Parathyroid adenoma (tissue), 2 donors: ENCODE data around the gene DALRD3.

Experiments used
- H2AFZ ChIP-seq: fragments of 300-600 bp; sonication (generic); one replicate; pipeline ENCODE4 v1.7.0; 2017; ENCODE audit warnings: antibody characterized with exemption, mild to moderate bottlenecking
- H3K27ac ChIP-seq: fragments of 300-600 bp; sonication (generic); one replicate; pipeline ENCODE4 v1.7.0; 2017
- H3K27me3 ChIP-seq: fragments of 300-600 bp; sonication (generic); one replicate; pipeline ENCODE4 v1.7.0; 2017; ENCODE audit warnings: low read length; ENCODE audit not compliant: control insufficient read depth, insufficient read depth
- H3K36me3 ChIP-seq: fragments of 300-600 bp; sonication (generic); one replicate; pipeline ENCODE4 v1.7.0; 2017; ENCODE audit warnings: low read length; ENCODE audit not compliant: control insufficient read depth, insufficient read depth
- H3K4me1 ChIP-seq: fragments of 300-600 bp; sonication (generic); one replicate; pipeline ENCODE4 v1.7.0; 2017; ENCODE audit warnings: control low read depth
- H3K4me2 ChIP-seq: fragments of 300-600 bp; sonication (generic); one replicate; pipeline ENCODE4 v1.7.0; 2017; ENCODE audit warnings: low read length
- H3K4me3 ChIP-seq: fragments of 300-600 bp; sonication (generic); one replicate; pipeline ENCODE4 v1.7.0; 2017; ENCODE audit warnings: low read depth, low read length
- H3K79me2 ChIP-seq: fragments of 300-600 bp; sonication (generic); one replicate; pipeline ENCODE4 v1.7.0; 2017; ENCODE audit warnings: control low read depth
- H3K9ac ChIP-seq: fragments of 300-600 bp; sonication (generic); one replicate; pipeline ENCODE4 v1.7.0; 2017; ENCODE audit warnings: mild to moderate bottlenecking
- H3K9me3 ChIP-seq: fragments of 300-600 bp; sonication (generic); one replicate; pipeline ENCODE4 v1.7.0; 2017; ENCODE audit warnings: low read length; ENCODE audit not compliant: control insufficient read depth
- CTCF ChIP-seq: fragments of 300-600 bp; sonication (generic); IDR thresholded peaks from one replicate; pipeline ENCODE4 v1.7.0; 2017; ENCODE audit warnings: antibody characterized with exemption, mild to moderate bottlenecking
- donor health status: primary hyperparathyroidism.

The DALRD3 gene

GRCh38 chr3:49006408-49007067 is 11.8 kb downstream of the DALRD3 start:
- H3K4me1 ChIP-seq = peaks cover 6% of the 10 kb centered on the region
- no peaks in the 10 kb centered on the region for H3K9me3 ChIP-seq
- H3K79me2 ChIP-seq = peaks cover 29% of the 10 kb centered on the region
- no peak overlapping the region for H3K9ac ChIP-seq
- no peaks in the 10 kb centered on the region for H3K36me3 ChIP-seq
- H3K4me3 ChIP-seq = peak overlapping the region; percentile 100
- peak overlapping the region; percentile 100 for H3K4me2 ChIP-seq
- H2AFZ ChIP-seq = peak overlapping the region; percentile 78
- no peak for TF ChIP-seq CTCF
- H3K27me3 ChIP-seq = no peaks in the 10 kb centered on the region
- peak overlapping the region; percentile 87 for H3K27ac ChIP-seq

DNA sequence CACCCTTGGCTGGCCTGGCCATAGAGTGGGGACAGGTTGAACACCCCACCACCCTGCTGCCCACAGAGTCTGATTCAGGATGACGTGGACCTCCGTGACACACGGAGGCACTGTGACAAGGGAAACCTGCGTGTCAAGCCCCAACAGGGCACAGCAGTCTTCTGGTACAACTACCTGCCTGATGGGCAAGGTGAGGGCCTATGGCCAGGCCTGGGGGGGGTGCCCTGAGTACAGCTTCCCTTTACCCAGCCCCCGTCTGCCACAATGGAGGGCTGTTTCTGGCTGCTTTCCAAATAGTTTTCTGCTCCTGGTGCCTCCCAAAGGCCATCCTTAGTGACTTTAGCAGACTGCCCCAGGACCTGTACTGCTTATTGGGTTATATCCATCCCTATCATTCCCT is 12.4 kb downstream of the DALRD3 start:
- Histone ChIP-seq H3K4me2 (peak overlapping the region; percentile 100), H3K79me2 (peaks cover 32% of the 10 kb centered on the region), H3K4me3 (peak overlapping the region; percentile 100), H3K27me3 (no peaks in the 10 kb centered on the region), H3K9ac (no peak overlapping the region), H3K9me3 (no peaks in the 10 kb centered on the region), H3K36me3 (no peaks in the 10 kb centered on the region), H3K27ac (no peak overlapping the region), H2AFZ (no peak overlapping the region), H3K4me1 (peaks cover 6% of the 10 kb centered on the region)
- no peak for TF ChIP-seq CTCF

- H3K36me3 ChIP-seq = no peaks in the 10 kb centered on the region
- H3K4me1 ChIP-seq = peaks cover 6% of the 10 kb centered on the region
- H3K4me3 ChIP-seq = no peak overlapping the region
- H3K9ac ChIP-seq = no peak overlapping the region
- H3K27ac ChIP-seq = no peak overlapping the region
- H3K9me3 ChIP-seq = no peaks in the 10 kb centered on the region
- no peak overlapping the region for H3K4me2 ChIP-seq
- H2AFZ ChIP-seq = no peak overlapping the region
- H3K79me2 ChIP-seq = peaks cover 32% of the 10 kb centered on the region
- no peaks in the 10 kb centered on the region for H3K27me3 ChIP-seq
- TF ChIP-seq CTCF = no peak
Measured at GRCh38 chr3:49005303-49005680, 13.1 kb downstream of the DALRD3 start.

DNA sequence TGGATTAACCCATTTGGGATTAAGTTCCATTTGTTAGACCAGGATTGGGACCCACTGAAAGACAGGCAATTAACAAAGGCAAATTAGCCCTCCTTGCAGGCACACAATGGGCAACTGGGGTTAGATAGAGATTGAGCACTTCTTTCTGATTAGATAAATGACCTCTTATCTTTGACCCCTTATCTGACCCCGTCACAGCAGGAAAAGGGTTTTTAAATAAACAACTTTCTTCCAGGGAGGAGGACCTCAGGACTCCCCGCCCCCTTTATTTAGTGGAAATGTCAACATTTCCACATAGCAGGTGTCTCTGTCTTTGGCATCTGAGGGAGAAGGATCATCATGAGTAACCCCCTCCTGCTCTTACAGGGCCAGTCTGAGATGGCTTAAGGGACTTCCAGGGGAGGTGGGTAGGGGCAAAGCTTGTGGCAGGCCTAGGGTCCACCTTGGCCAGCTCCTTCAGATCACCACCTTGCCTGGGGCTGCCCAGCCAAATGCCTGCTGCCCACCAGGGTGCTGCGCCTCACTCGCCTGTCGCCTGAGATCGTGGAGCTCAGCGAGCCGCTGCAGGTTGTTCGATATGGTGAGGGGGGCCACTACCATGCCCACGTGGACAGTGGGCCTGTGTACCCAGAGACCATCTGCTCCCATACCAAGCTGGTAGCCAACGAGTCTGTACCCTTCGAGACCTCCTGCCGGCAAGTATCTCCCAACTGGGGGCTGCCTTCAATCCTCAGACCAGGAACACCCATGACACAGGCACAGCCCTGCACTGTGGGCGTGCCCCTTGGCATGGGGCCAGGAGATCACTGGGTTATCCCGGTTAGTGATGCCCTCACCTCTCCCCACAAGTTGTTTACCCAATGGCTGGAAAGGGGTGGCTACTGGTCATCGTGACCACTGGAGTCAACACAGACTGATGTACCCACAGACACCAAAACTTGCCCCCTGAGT is 13.8 kb downstream of the DALRD3 start:
- no peak overlapping the region for H3K4me3 ChIP-seq
- TF ChIP-seq CTCF = no peak
- no peak overlapping the region for H3K27ac ChIP-seq
- H3K79me2 ChIP-seq = peaks cover 32% of the 10 kb centered on the region
- no peak overlapping the region for H2AFZ ChIP-seq
- no peaks in the 10 kb centered on the region for H3K27me3 ChIP-seq
- peaks cover 8% of the 10 kb centered on the region for H3K4me1 ChIP-seq
- no peak overlapping the region for H3K9ac ChIP-seq
- no peaks in the 10 kb centered on the region for H3K36me3 ChIP-seq
- no peak overlapping the region for H3K4me2 ChIP-seq
- H3K9me3 ChIP-seq = no peaks in the 10 kb centered on the region
